H1 (cell line): Measurements from ENCODE around the gene CA9. TPM values are rescaled to one million over a fixed set of nuclear protein-coding genes. Genes with fewer than 3 reads are reported as not detected.
A peak's percentile ranks its signal among the peaks of the same experiment; 100 is the strongest.

Experiments
- CTCF ChIA-PET: fragments of 300-600 bp; sonication (Branson Sonifier 250); formaldehyde crosslinking; loops from one replicate; lab custom pipeline; 2021; ENCODE audit not compliant: partially characterized antibody; lab: Charles Lee
- POLR2A ChIA-PET: fragments of 300-600 bp; sonication (Branson Sonifier 250); formaldehyde crosslinking; loops from one replicate; lab custom pipeline; 2021; ENCODE audit warnings: inconsistent platforms; ENCODE audit not compliant: partially characterized antibody; lab: Charles Lee
- DNase-seq, 2 experiments: peaks; one replicate each; pipeline versions ENCODE4 v3.0.0 to v3.0.0-alpha.2; 2010 to 2022; ENCODE audit warnings: low spot score in 2 of 2, low read depth in 1 of 2, mixed read lengths in 1 of 2
- FAIRE-seq: peaks from 2 replicates; lab custom pipeline; 2011; peaks lifted over from hg19 to GRCh38; lab: Jason Lieb, UNC
- H2AFZ ChIP-seq: 2 replicates; pipeline ENCODE4 v1.8.1; 2012; ENCODE audit warnings: low read length, inconsistent platforms
- H2AK5ac ChIP-seq: 2 replicates; pipeline ENCODE4 v1.6.1; 2013; ENCODE audit warnings: low read depth, low read length
- H2BK120ac ChIP-seq: replicated peaks from 2 replicates; pipeline ENCODE3; 2013; ENCODE audit warnings: low read depth, low read length, inconsistent platforms
- H2BK12ac ChIP-seq: 2 replicates; pipeline ENCODE4 v1.6.1; 2013; ENCODE audit warnings: low read depth, low read length
- H2BK15ac ChIP-seq: 2 replicates; pipeline ENCODE4 v1.6.1; 2013; ENCODE audit warnings: low read length
- H2BK20ac ChIP-seq: 2 replicates; pipeline ENCODE4 v1.6.1; 2013; ENCODE audit warnings: low read length
- H2BK5ac ChIP-seq: 2 replicates; pipeline ENCODE4 v1.6.1; 2013; ENCODE audit warnings: low read depth, low read length
- H3K14ac ChIP-seq: 2 replicates; pipeline ENCODE4 v1.6.1; 2013; ENCODE audit warnings: inconsistent platforms; ENCODE audit not compliant: insufficient read length
- H3K18ac ChIP-seq: 2 replicates; pipeline ENCODE4 v1.6.1; 2013; ENCODE audit warnings: low read length; ENCODE audit errors: extremely low read depth
- H3K23ac ChIP-seq: 2 replicates; pipeline ENCODE4 v1.6.1; 2013; ENCODE audit warnings: inconsistent platforms; ENCODE audit not compliant: insufficient read length
- H3K23me2 ChIP-seq: 2 replicates; pipeline ENCODE4 v1.6.1; 2013; ENCODE audit warnings: low read depth, low read length
- H3K27ac ChIP-seq: 2 replicates; pipeline ENCODE4 v1.6.1; 2011; ENCODE audit warnings: low read depth, low read length, inconsistent platforms
- H3K27me3 ChIP-seq, 4 experiments: replicated peaks in 1 of 4; 1 replicate in 1 of 4; 2 replicates in 3 of 4; pipeline versions ENCODE4 v1.6.1 to v1.8.1; 2011 to 2013; ENCODE audit warnings: low read length in 3 of 4, mild to moderate bottlenecking in 3 of 4, inconsistent platforms in 2 of 4, mixed read lengths in 2 of 4, moderate library complexity in 1 of 4; ENCODE audit not compliant: control insufficient read depth in 3 of 4, insufficient read depth in 3 of 4; ENCODE audit errors: extremely low read depth in 1 of 4
- H3K36me3 ChIP-seq, 4 experiments: 2 replicates each; pipeline versions ENCODE4 v1.6.1 to v1.8.1; 2011 to 2013; ENCODE audit warnings: mild to moderate bottlenecking in 4 of 4, low read length in 3 of 4, moderate library complexity in 2 of 4, control low read depth in 1 of 4, inconsistent platforms in 1 of 4; ENCODE audit not compliant: insufficient read depth in 4 of 4, control insufficient read depth in 2 of 4
- H3K4ac ChIP-seq: replicated peaks from 2 replicates; pipeline ENCODE3; 2013; ENCODE audit warnings: low read length, low read depth, mixed read lengths, inconsistent platforms; ENCODE audit not compliant: insufficient read length
- H3K4me1 ChIP-seq, 4 experiments: replicated peaks in 1 of 4; 1 replicate in 1 of 4; 2 replicates in 3 of 4; pipeline versions ENCODE4 v1.6.1 to v1.8.1; 2011 to 2013; ENCODE audit warnings: low read length in 3 of 4, inconsistent platforms in 2 of 4, mixed read lengths in 1 of 4; ENCODE audit not compliant: insufficient read depth in 4 of 4, control insufficient read depth in 3 of 4
- H3K4me2 ChIP-seq, 2 experiments: 2 replicates each; pipeline versions ENCODE4 v1.6.1 to v1.8.1; 2011 to 2013; ENCODE audit warnings: low read depth in 2 of 2, low read length in 2 of 2, control low read depth in 1 of 2, inconsistent platforms in 1 of 2, mild to moderate bottlenecking in 1 of 2; ENCODE audit not compliant: insufficient read depth in 1 of 2
- H3K4me3 ChIP-seq, 4 experiments: fragments of 200-600, 300-600 bp in 1 of 4; sonication (generic), shearing (Covaris generic), sonication (Bioruptor Twin) in 1 of 4; 2 replicates each; pipeline versions ENCODE4 v1.5.1 to v1.8.1; 2011 to 2016; ENCODE audit warnings: low read length in 4 of 4, low read depth in 3 of 4, control low read depth in 2 of 4, inconsistent platforms in 2 of 4, mild to moderate bottlenecking in 2 of 4, mixed read lengths in 1 of 4, moderate library complexity in 1 of 4; ENCODE audit not compliant: insufficient read depth in 2 of 4; ENCODE audit errors: extremely low read depth in 1 of 4
- H3K56ac ChIP-seq: replicated peaks from 2 replicates; pipeline ENCODE3; 2013; ENCODE audit warnings: low read depth, mild to moderate bottlenecking, mixed read lengths, low read length, inconsistent platforms; ENCODE audit not compliant: insufficient read length
- H3K79me1 ChIP-seq: 2 replicates; pipeline ENCODE4 v1.6.1; 2013; ENCODE audit warnings: low read depth, low read length, control low read depth
- H3K79me2 ChIP-seq, 2 experiments: 2 replicates each; pipeline versions ENCODE4 v1.6.1 to v1.8.1; 2012 to 2013; ENCODE audit warnings: low read length in 2 of 2, mild to moderate bottlenecking in 2 of 2, inconsistent platforms in 1 of 2; ENCODE audit not compliant: insufficient read depth in 2 of 2, control insufficient read depth in 1 of 2
- H3K9ac ChIP-seq, 4 experiments: replicated peaks in 1 of 4; 1 replicate in 1 of 4; 2 replicates in 3 of 4; pipeline versions ENCODE4 v1.6.1 to v1.8.1; 2011 to 2013; ENCODE audit warnings: low read depth in 3 of 4, low read length in 3 of 4, control low read depth in 2 of 4, mild to moderate bottlenecking in 2 of 4, moderate library complexity in 2 of 4, inconsistent platforms in 1 of 4; ENCODE audit errors: extremely low read depth in 1 of 4
- H3K9me3 ChIP-seq, 2 experiments: 2 replicates each; pipeline versions ENCODE4 v1.6.1 to v1.8.1; 2012 to 2013; ENCODE audit warnings: mild to moderate bottlenecking in 2 of 2, moderate library complexity in 2 of 2, control low read depth in 1 of 2, inconsistent platforms in 1 of 2, low read depth in 1 of 2, low read length in 1 of 2, mixed read lengths in 1 of 2; ENCODE audit not compliant: insufficient read depth in 2 of 2
- H4K20me1 ChIP-seq, 2 experiments: replicated peaks in 1 of 2; 2 replicates each; pipeline versions ENCODE3 to v1.8.1; 2011 to 2013; ENCODE audit warnings: inconsistent platforms in 2 of 2, low read length in 2 of 2, mild to moderate bottlenecking in 1 of 2; ENCODE audit not compliant: insufficient read depth in 2 of 2, control insufficient read depth in 1 of 2
- H4K5ac ChIP-seq: 2 replicates; pipeline ENCODE4 v1.6.1; 2013; ENCODE audit warnings: low read length, low read depth, mixed read lengths, inconsistent platforms; ENCODE audit not compliant: insufficient read length
- H4K8ac ChIP-seq: 2 replicates; pipeline ENCODE4 v1.8.0; 2013; ENCODE audit warnings: mild to moderate bottlenecking, moderate library complexity, low read length, inconsistent platforms; ENCODE audit not compliant: insufficient read depth; ENCODE audit errors: extremely low read depth
- H4K91ac ChIP-seq: replicated peaks from 2 replicates; pipeline ENCODE3; 2013; ENCODE audit warnings: low read length, mixed read lengths, inconsistent platforms; ENCODE audit not compliant: insufficient read length
- NRF1 ChIP-seq: IDR thresholded peaks from 2 replicates; pipeline ENCODE4 v1.6.1; 2011; ENCODE audit warnings: mild to moderate bottlenecking, low read depth, low read length, improper control_type of control experiment
- WGBS, 2 experiments: shearing (Covaris generic) in 1 of 2; methylation state at CpG; one replicate each; pipeline versions ENCODE4 v1.1.6 to v1.1.7; 2013 to 2015; ENCODE audit warnings: low lambda C conversion rate in 2 of 2, mixed read lengths in 2 of 2, inconsistent platforms in 1 of 2, low coverage in 1 of 2, missing lambda C conversion rate in 1 of 2; ENCODE audit not compliant: insufficient replicate concordance in 2 of 2, insufficient coverage in 1 of 2, insufficient read length in 1 of 2; ENCODE audit errors: extremely low coverage in 1 of 2, missing lambda C conversion rate in 1 of 2; 5-methylcytosine and 5-hydroxymethylcytosine counted together
- polyA plus RNA-seq, 7 experiments: library from polyadenylated mRNA; depleted of rRNA in 3 of 7; stranded (reverse) in 5 of 7; unstranded in 2 of 7; fragments of >200 nt in 5 of 7; fragments of 200-250 nt in 2 of 7; gene quantifications; 1 replicate in 5 of 7; 2 replicates in 1 of 7; 4 replicates in 1 of 7; pipeline versions ENCODE4 v1.2.1 to v1.2.3, GENCODE V29; 2011 to 2013; ENCODE audit warnings: missing spikeins in 2 of 7, mixed read lengths in 2 of 7
- total RNA-seq: library from RNA; stranded (reverse); fragmentation: NEBNext Ultra II Directional; extraction: Animal tissue kit (Norgen Biotek cat#: 25700); gene quantifications from 2 replicates; pipeline ENCODE4 v1.2.1, GENCODE V29; 2021

The CA9 gene
- total and polyA plus RNA-seq, 2 of the 8 experiments (the other 6 are each of a cell fraction or from before 2014, with no cell fraction given), result 1.3 to 1.8 TPM

DNA sequence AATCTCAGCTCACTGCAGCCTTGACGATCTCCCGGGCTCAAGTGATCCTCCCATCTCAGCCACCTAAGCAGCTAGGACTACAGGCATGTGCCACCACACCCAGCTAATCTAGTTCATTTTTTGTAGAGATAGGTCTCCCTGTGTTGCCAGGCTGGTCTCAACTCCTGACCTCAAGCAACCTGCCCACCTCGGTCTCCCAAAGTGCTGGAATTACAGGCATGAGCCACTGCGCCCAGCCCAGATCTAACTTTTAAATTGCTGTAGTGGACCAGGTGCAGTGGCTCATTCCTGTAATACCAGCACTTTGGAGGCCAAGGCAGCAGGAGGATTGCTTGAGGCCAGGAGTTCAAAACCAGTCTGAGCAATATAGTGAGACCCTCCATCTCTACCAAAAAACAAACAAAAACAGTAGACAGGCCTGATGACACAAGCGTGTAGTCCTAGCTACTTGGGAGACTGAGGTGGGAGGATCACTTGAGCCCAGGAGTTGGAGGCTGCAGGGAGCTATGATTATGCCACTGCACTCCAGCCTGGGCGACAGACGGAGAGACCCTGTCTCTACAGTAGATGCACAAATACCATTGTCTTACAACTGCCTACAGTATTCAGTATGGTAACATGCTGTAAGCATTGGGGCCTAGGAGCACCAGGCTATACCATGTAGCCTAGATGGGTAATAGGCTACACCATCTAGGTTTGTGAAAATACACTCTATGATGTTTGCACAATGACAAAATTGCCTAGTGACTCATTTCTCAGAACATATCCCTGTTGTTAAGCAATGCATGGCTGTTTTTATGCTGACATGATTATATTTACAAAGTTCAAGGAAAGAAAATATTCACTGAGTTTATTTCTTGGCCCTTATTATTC is 21.5 kb upstream of the CA9 start:
- no peak for TF ChIP-seq NRF1
- ChIA-PET CTCF (interaction anchor here (1.0 to 15.9 kb wide), 8 partner anchors 9 to 80 kb away, joined by 3 to 347 read pairs (median 18); partner anchors contain the start of genes ARHGEF39, CCDC107, CD72 and CREB3), POLR2A (interaction anchor here (0.8 to 1.4 kb wide), 3 partner anchors 28 to 49 kb away, joined by 3 read pairs; no protein-coding TSS in a partner anchor)
- Histone ChIP-seq H3K27ac (no peak overlapping the region), H3K36me3 (no peaks in the 10 kb centered on the region), H3K14ac (no peak overlapping the region), H3K79me1 (no peaks in the 10 kb centered on the region), H3K18ac (no peak overlapping the region), H2BK15ac (0 out of 2 replicates have a peak overlapping the region, but pooled peaks have one; percentile 32), H3K23me2 (peaks cover 8% of the 10 kb centered on the region), H3K4me1 (peaks cover 2 to 17% (median 12%) of the 10 kb centered on the region in 4 experiments; a peak in 6 of 7 replicates), H2AFZ (no peak overlapping the region), H3K4me3 (no peak overlapping the region), H3K27me3 (peaks cover 0 to 7% (median 0%) of the 10 kb centered on the region in 4 experiments; a peak in 1 of 7 replicates), H4K91ac (no peak overlapping the region), H3K79me2 (no peaks in the 10 kb centered on the region), H3K56ac (no peak overlapping the region), H3K4ac (no peak overlapping the region), H2AK5ac (no peak overlapping the region), H2BK12ac (peak overlapping the region; percentile 80; the same call in 1 of the 2 replicates), H2BK120ac (no peak overlapping the region), H2BK5ac (no peak overlapping the region), H4K20me1 (no peaks in the 10 kb centered on the region), H4K8ac (no peak overlapping the region), H3K9ac (no peak overlapping the region; a peak in 1 of 7 replicates), H3K23ac (no peak overlapping the region), H4K5ac (no peak overlapping the region), H2BK20ac (peak overlapping the region; percentile 64; the same call in 1 of the 2 replicates), H3K4me2 (no peak overlapping the region), H3K9me3 (no peaks in the 10 kb centered on the region)
- DNase-seq (no peak), FAIRE-seq (no peak)
- WGBS, 2 experiments, result 92% methylated on average over 7 of the region's 7 CpGs; no CpG with 5 or more reads in 1 of the 2 experiments
